C4-2B (cell line): Measurements from ENCODE around the gene CARMIL1.

Source experiments
- H3K27ac ChIP-seq: fragments of 450-650 bp; 2 replicates; pipeline ENCODE4 v1.5.1; 2017
- ZFX ChIP-seq: fragments of 450-650 bp; IDR thresholded peaks from 2 replicates; pipeline ENCODE4 v1.6.1; 2017
- TF ChIP-seq, protein P1 (sequence below): fragments of 450-650 bp; conservative IDR thresholded peaks from 2 replicates; pipeline ENCODE4 v1.5.1; 2017; ENCODE audit warnings: mild to moderate bottlenecking

The CARMIL1 gene

DNA sequence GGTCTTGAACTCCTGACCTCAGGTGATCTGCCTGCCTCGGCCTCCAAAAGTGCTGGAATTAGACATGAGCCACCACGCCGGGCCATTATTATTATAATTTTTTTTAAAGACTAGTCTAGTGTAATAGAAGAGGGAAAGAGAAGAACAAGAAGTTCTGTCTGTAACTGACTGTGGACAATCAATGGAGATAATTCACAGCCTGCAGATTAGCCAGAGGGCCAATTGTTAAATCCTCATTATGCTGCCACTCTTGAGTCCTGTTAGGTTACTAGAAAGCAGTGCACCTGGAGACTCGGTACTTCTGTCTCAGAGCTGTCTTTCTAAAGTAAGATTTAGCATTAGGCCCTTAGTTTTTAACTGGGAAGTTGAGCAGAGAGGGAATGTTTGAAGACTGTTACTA is 37.5 kb downstream of the CARMIL1 start:
- no peak overlapping the region for H3K27ac ChIP-seq
- no peak for TF ChIP-seq ZFX
- TF ChIP-seq, protein P1, sequence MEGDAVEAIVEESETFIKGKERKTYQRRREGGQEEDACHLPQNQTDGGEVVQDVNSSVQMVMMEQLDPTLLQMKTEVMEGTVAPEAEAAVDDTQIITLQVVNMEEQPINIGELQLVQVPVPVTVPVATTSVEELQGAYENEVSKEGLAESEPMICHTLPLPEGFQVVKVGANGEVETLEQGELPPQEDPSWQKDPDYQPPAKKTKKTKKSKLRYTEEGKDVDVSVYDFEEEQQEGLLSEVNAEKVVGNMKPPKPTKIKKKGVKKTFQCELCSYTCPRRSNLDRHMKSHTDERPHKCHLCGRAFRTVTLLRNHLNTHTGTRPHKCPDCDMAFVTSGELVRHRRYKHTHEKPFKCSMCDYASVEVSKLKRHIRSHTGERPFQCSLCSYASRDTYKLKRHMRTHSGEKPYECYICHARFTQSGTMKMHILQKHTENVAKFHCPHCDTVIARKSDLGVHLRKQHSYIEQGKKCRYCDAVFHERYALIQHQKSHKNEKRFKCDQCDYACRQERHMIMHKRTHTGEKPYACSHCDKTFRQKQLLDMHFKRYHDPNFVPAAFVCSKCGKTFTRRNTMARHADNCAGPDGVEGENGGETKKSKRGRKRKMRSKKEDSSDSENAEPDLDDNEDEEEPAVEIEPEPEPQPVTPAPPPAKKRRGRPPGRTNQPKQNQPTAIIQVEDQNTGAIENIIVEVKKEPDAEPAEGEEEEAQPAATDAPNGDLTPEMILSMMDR = no peak

DNA sequence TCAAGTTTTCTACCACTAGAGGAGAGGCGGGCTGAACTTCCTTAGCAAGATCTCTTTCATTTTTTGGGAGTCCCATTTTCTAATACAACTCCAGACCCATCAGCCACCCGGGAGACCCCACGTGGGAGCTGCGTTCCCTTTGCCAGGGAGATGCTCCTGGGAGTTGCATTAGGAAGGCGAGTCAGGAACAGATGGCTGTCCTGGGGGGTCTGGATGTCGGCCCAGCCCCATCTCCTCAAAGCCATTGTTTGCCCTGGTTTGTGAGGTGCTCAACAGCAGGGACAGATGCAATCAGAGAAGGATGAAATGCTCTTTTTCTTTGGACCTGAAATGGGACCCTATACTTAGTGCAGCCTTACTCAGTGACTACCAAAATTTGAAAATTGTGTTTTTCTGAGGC is 39.4 kb downstream of the CARMIL1 start:
- TF ChIP-seq, protein P1 = no peak
- no peak for TF ChIP-seq ZFX
- no peak overlapping the region for H3K27ac ChIP-seq

DNA sequence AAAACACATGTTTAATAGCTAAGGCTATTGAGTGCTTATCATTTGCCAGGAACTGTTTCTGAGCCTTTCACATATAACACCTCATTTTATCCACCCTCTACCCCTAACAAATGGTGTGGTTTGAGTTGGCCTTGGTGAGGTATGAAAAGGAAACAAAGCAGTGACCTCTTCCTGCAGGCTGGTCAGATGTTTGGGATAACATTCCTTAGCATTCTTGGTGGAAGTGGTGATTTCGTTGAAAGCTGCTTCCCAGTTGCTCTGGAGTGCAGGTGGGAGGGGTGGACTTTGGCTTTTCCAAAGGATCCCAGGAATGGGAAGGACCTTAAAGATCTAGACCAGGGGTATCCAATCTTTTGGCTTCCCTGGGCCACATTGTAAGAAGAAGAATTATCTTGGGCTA is 41.3 kb downstream of the CARMIL1 start:
- TF ChIP-seq, protein P1 = no peak
- no peak for TF ChIP-seq ZFX
- no peak overlapping the region for H3K27ac ChIP-seq

DNA sequence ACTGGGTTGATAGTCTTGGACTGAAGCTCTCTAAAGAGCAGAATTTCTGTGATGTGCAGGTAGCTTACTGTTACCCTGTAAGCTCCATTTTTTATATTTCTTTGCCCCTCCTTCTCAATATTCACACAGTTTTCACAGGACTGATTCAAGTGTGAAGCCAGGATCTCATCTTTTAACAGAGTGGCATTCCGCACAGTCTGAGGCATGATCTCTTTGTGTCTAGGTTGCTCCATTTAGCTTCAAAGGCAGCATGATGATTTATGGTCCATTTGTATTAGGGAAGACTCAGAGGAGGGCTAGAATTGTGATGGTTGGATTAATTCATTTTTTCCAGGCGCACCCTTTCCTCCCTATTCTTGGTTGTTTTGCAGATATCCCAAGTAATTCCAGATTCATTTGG is 43.5 kb downstream of the CARMIL1 start:
- TF ChIP-seq, protein P1 = no peak
- TF ChIP-seq ZFX = no peak
- no peak overlapping the region for H3K27ac ChIP-seq

DNA sequence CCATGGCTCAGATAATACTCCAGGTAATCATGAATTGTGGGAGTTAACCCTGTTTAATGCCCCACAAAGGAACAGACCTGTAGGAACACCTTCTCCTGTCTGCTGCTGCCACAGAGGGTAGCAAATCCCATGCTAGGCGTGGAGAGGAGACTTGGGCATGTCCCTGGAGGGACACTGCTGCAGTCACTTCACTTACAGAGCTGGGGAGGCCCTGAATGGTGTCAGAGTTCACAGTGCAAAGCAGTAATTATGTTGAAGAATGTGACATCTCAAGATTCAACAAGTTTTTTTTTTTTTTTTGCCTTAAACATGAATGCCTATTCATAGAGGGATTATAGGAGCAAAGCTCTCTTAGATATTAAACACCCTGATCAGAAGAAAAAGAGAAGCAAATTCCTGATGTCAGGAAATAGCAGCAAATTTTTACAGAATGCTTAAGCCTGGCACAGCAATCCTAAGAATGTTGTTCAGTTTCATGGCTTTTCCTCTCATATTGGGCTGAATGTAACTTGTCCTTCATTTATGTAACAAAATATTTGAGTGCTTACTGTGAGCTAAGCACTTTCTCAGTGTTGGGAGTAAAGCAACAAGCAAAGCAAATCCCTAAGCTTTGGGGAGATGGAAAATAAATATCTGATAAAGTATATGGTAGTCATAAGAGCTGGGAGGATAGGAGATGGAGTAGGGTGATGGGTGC is 45.0 kb downstream of the CARMIL1 start:
- H3K27ac ChIP-seq = no peak overlapping the region
- TF ChIP-seq, protein P1 = no peak
- no peak for TF ChIP-seq ZFX

DNA sequence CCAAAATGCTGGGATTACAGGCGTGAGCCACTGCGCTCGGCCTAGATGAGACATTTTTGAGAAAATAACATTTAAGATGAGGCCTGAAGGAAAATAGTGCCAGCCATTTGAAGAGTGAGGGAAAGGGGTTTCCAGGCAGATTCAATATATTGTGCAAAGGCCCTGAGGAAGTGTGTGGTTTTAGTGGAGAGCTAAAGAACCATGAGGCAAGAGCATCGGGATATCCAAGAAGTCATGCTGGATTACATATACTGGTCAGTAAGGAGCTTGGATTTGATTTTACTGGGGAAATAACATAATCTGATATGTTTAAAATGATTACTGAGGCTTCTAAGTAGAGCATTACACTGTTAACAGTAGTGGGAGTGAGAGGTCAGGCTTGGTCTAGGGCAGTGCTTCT is 47.0 kb downstream of the CARMIL1 start:
- no peak overlapping the region for H3K27ac ChIP-seq
- no peak for TF ChIP-seq ZFX
- TF ChIP-seq, protein P1 = no peak

DNA sequence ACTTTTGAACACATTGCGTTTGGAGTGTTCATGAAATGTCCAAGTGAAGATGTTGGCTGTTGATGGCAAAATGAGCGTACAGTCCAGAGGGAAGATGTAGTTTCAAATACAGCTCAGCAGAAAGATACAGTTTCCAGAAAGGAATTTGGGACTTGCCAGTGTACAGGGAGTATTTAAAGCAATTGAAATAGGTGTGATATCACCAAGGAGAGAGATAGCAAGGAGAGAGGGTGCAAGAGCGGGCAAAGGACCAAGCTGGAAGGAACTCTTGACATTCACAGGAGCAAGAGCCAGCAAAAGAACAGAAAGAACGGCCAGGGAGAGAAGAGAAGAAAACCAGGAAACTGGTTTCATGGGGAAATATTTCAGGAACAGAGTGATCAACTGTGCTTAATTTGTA is 47.8 kb downstream of the CARMIL1 start:
- no peak for TF ChIP-seq ZFX
- TF ChIP-seq, protein P1 = no peak

More for the DNA sequence above, 47.8 kb downstream of the CARMIL1 start:
- H3K27ac ChIP-seq = no peak overlapping the region; the same call in 1 of the 2 replicates
